Neural cell (in vitro differentiated cells): ENCODE measurements around the gene HK1.

Experiments
- CTCF ChIP-seq: fragments of 450-650 bp; IDR thresholded peaks from 2 replicates; pipeline ENCODE4 v1.5.1; 2014; ENCODE audit warnings: antibody characterized with exemption, mild to moderate bottlenecking, moderate library complexity; ENCODE audit not compliant: poor library complexity, severe bottlenecking
- POLR2AphosphoS5 ChIP-seq: IDR thresholded peaks from 2 replicates; pipeline ENCODE4 v1.6.1; 2012
- TAF1 ChIP-seq: IDR thresholded peaks from 2 replicates; pipeline ENCODE4 v1.6.1; 2012; ENCODE audit warnings: low read depth

DNA sequence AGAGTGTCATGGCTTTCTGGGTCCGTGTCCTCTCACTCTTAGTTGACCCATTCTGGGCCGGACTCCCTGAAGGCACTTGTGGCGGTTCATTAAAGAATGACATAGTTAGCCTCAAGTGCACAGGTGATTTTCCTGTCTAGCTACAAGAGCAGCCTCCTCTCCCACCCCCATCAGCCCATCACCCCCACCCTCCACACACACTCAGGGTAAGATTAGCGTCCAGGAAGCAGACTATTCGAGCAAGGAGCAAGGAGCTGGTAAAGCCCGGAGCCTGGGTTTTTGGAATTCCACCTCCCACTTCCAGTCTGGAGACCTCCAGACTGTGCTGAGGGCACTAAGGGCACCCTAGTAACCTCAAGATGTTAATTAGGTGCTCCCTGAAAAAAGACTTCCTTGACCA, 98.9 kb downstream of the HK1 start:
- TF ChIP-seq CTCF (no peak), TAF1 (no peak), POLR2AphosphoS5 (no peak)
